Measurements from ENCODE around the gene C16orf90. TPM values are rescaled to one million over a fixed set of nuclear protein-coding genes. Genes with fewer than 3 reads are reported as not detected.

C16orf90 gene
- total RNA-seq, 4 donors from 2014 or later, result not detected

GRCh38 chr16:3471518-3472176 lies 23.6 kb downstream of the C16orf90 start:
- H3K27me3 ChIP-seq, result no peaks in the 10 kb centered on the region
- peaks cover 0 to 34% (median 4%) of the 10 kb centered on the region in 3 donors for H3K4me1 ChIP-seq
- DNase-seq, result no peak
- H3K4me3 ChIP-seq, result no peak overlapping the region
- no peak for TF ChIP-seq POLR2A (IDR thresholded peaks at IDR 0.05)
- TF ChIP-seq CTCF (IDR thresholded peaks at IDR 0.05), result no peak
- 89 to 92% methylated on average over 6 to 11 of the region's 20 CpGs for WGBS, 2 donors
- no peak overlapping the region for H3K27ac ChIP-seq
- H3K9me3 ChIP-seq, result no peaks in the 10 kb centered on the region
- intact Hi-C loops (cut with DNase I), result no loop called here
- peaks cover 0 to 58% (median 0%) of the 10 kb centered on the region in 3 donors for H3K36me3 ChIP-seq

GRCh38 chr16:3470723-3471122 lies 24.6 kb downstream of the C16orf90 start:
- intact Hi-C loops (cut with DNase I), result no loop called here
- no peak overlapping the region for H3K27ac ChIP-seq

GRCh38 chr16:3469736-3470135 lies 25.6 kb downstream of the C16orf90 start:
- Histone ChIP-seq H3K9me3 (no peaks in the 10 kb centered on the region), H3K4me1 (peaks cover 0 to 40% (median 4%) of the 10 kb centered on the region in 3 donors), H3K27ac (no peak overlapping the region), H3K36me3 (peaks cover 0 to 60% (median 0%) of the 10 kb centered on the region in 3 donors), H3K4me3 (no peak overlapping the region), H3K27me3 (no peaks in the 10 kb centered on the region)
- DNase-seq, result no peak
- 72% methylated on average over 5 of the region's 7 CpGs; no CpG with 5 or more reads in 1 of the 2 donors for WGBS, 2 donors
- no peak for TF ChIP-seq CTCF (IDR thresholded peaks at IDR 0.05)
- no peak for TF ChIP-seq POLR2A (IDR thresholded peaks at IDR 0.05)
- intact Hi-C loops (cut with DNase I), result no loop called here

More at GRCh38 chr16:3470723-3471122, 24.6 kb downstream of the C16orf90 start:
- no peak for DNase-seq
- Histone ChIP-seq H3K4me1 (peaks cover 0 to 40% (median 4%) of the 10 kb centered on the region in 3 donors), H3K9me3 (no peaks in the 10 kb centered on the region), H3K27me3 (no peaks in the 10 kb centered on the region), H3K36me3 (peaks cover 0 to 58% (median 0%) of the 10 kb centered on the region in 3 donors), H3K4me3 (no peak overlapping the region)
- whole genome bisulfite sequencing, 2 donors, result 86 to 89% methylated on average over 9 of the region's 9 CpGs
- TF ChIP-seq CTCF (IDR thresholded peaks at IDR 0.05) (no peak), POLR2A (IDR thresholded peaks at IDR 0.05) (no peak)

- Histone ChIP-seq H3K27ac (no peak overlapping the region), H3K27me3 (no peaks in the 10 kb centered on the region), H3K4me1 (peaks cover 0 to 52% (median 8%) of the 10 kb centered on the region in 3 donors), H3K36me3 (peaks cover 0 to 60% (median 0%) of the 10 kb centered on the region in 3 donors), H3K4me3 (no peak overlapping the region), H3K9me3 (no peaks in the 10 kb centered on the region)
- WGBS, 2 donors, result 72 to 78% methylated on average over 7 to 14 of the region's 15 CpGs
- no peak for DNase-seq
- intact Hi-C loops (cut with DNase I), result no loop called here
- TF ChIP-seq CTCF (IDR thresholded peaks at IDR 0.05), result no peak
- no peak for TF ChIP-seq POLR2A (IDR thresholded peaks at IDR 0.05)
Measured at GRCh38 chr16:3468501-3468900, 26.8 kb downstream of the C16orf90 start.

GRCh38 chr16:3467921-3468320 lies 27.4 kb downstream of the C16orf90 start:
- H3K4me3 ChIP-seq, result no peak overlapping the region
- TF ChIP-seq POLR2A (IDR thresholded peaks at IDR 0.05) (no peak), CTCF (IDR thresholded peaks at IDR 0.05) (no peak)
- peaks cover 0 to 60% (median 0%) of the 10 kb centered on the region in 3 donors for H3K36me3 ChIP-seq
- WGBS, 2 donors, result 78 to 83% methylated on average over 4 of the region's 4 CpGs
- no peaks in the 10 kb centered on the region for H3K27me3 ChIP-seq
- intact Hi-C loops (cut with DNase I), result no loop called here
- H3K27ac ChIP-seq, result no peak overlapping the region
- no peak for DNase-seq
- H3K9me3 ChIP-seq, result no peaks in the 10 kb centered on the region
- H3K4me1 ChIP-seq, result peaks cover 0 to 52% (median 8%) of the 10 kb centered on the region in 3 donors
